Activated T-cell treated with anti-CD3 and anti-CD28 coated beads, Interleukin-2, amount 50 U/mL, for 24 hours (primary cell): ENCODE results near the gene FAM163B.

Experiments used
- DNase-seq: peaks from one replicate; pipeline ENCODE4 v3.0.0-alpha.2; 2020
- H3K27ac Mint-ChIP-seq: 2 replicates; pipeline ENCODE4 v1.8.0; 2020; ENCODE audit warnings: mild to moderate bottlenecking, mixed read lengths
- H3K27me3 Mint-ChIP-seq: 2 replicates; pipeline ENCODE4 v1.8.0; 2020; ENCODE audit warnings: mixed read lengths
- H3K36me3 Mint-ChIP-seq: 2 replicates; pipeline ENCODE4 v1.8.0; 2020; ENCODE audit warnings: low read depth, mixed read lengths
- H3K4me1 Mint-ChIP-seq: 2 replicates; pipeline ENCODE4 v1.8.0; 2020; ENCODE audit warnings: low read depth, mixed read lengths
- H3K4me3 Mint-ChIP-seq: 2 replicates; pipeline ENCODE4 v1.8.0; 2020; ENCODE audit warnings: mild to moderate bottlenecking, moderate library complexity, mixed read lengths
- H3K9me3 Mint-ChIP-seq: 2 replicates; pipeline ENCODE4 v1.8.0; 2020; ENCODE audit warnings: mixed read lengths

Gene FAM163B

DNA sequence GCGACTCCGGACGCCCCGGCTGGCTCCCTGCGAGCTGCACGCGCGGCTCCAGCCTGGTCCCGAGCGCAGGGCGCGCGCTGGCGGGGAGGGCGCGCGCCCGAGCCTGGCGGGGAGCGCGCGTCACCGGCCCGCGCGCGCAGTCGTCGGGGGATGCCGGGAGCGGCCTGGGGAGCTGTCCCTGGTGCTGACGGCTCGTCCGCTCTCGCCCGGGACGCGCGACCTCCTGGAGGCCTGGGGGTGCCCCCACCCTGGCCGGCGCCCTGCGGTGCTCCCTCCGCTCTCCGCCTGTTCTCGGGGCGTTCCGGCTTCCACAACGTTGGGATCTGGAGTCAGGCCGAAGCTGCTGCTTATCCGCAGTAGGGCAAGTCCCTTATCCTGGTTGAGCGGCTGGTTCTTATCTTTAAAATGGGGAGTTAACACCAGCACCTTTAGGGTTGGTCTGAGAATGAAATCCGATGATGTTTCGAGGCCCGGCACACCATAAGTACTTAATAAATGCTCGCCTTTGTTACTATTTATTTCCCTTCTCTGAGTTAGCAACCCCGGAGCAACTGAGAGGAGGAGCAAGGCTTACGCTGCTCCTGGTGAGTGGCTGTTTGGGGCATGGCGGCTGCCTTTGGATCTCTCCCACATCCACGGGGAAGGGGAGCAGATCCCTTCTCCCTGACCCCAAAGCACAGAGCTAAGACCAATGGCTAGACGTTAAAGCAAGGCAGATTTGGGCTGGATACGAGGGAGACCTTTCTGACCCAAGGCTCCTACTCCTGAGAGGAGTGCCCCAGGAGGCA is at the start of gene FAM163B:
Gene FAM163B, minus strand, starts transcription at position 79 of the 788 bp plus-strand sequence. CDS start 29,166 bp downstream, outside the sequence.
- peaks cover 65% of the 10 kb centered on the region for H3K27me3 Mint-ChIP-seq
- no peak within 1 kb of the TSS for H3K27ac Mint-ChIP-seq
- H3K9me3 Mint-ChIP-seq: no peaks in the 10 kb centered on the region
- peaks cover 3% of the 10 kb centered on the region for H3K4me1 Mint-ChIP-seq
- no peaks in the 10 kb centered on the region for H3K36me3 Mint-ChIP-seq
- DNase-seq: peak; percentile 62
- no peak within 1 kb of the TSS for H3K4me3 Mint-ChIP-seq

DNA sequence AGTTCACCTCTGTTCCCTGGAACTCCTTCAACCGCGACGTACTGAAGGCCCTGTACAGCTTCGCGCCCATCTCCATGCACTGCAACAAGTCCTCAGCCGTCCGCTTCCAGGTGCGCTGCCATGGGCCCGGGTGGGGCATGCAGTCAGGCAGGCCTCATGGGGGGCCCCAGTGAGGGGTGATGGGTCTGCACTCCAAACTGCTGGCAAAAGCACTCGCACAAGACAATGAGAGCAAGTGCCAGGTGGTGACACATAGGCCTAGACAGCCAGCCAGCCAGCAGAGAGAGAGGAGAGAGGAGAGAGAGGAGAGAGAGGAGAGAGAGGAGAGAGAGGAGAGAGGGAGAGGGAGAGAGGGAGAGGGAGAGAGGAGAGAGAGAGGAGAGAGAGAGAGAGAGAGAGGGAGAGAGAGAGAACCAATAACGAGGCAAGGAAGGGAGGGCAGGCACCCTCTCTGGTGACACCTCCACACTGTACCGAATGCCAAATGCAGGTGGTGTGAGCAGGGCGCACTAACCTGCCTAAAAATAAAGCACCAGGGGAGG is 48.0 kb upstream of the FAM163B start:
- no peaks in the 10 kb centered on the region for H3K36me3 Mint-ChIP-seq
- no peak overlapping the region for H3K4me3 Mint-ChIP-seq
- no peaks in the 10 kb centered on the region for H3K9me3 Mint-ChIP-seq
- no peak overlapping the region for H3K27ac Mint-ChIP-seq
- no peak for DNase-seq
- peaks cover 38% of the 10 kb centered on the region for H3K4me1 Mint-ChIP-seq
- peaks cover 68% of the 10 kb centered on the region for H3K27me3 Mint-ChIP-seq

DNA sequence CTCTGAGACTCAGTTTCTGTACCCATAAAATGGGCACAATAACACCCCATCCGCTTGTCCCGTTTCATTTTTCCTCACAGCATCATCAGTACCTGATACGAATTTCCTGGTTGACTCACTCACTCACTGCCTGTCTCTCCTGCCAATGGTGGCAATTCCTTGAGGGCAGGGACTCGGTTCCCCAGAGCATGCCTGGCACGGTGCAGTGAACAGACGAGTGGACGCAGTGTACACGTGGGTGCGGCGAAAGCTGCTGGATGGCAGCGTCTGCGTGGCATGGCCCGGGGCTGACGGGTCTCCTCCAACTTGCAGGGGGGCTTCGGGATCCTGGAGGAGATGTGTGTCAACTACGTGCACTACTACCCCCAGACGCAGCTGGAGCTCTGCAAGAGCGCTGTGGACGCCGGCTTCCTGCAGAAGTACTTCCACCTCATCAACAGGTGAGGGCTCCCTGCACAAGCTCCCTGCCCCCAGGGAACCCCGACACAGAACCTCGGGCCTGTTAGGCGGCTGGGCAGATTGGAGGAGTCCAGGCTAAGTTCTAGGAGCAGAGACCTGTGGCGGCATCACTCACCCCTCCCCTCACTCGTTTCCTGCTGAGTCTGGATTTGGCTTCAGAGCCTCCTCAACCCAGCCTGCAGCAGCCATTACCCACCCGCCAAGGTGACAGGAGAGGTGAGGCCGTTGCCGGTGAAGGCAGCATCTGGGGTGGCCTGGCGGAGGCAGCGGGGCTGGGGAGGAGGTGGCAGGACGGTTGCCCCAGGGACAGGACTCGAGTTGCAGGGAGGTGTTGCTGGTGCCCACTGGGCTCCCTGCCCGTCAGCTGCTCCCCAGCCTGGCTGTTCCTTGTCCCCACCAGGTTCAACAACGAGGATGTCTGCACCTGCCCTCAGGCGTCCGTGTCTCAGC is 47.3 kb upstream of the FAM163B start:
- peak; percentile 48 for DNase-seq
- Mint-ChIP-seq H3K27ac (no peak overlapping the region), H3K4me1 (peaks cover 38% of the 10 kb centered on the region), H3K4me3 (no peak overlapping the region), H3K9me3 (no peaks in the 10 kb centered on the region), H3K36me3 (no peaks in the 10 kb centered on the region), H3K27me3 (peaks cover 71% of the 10 kb centered on the region)

DNA sequence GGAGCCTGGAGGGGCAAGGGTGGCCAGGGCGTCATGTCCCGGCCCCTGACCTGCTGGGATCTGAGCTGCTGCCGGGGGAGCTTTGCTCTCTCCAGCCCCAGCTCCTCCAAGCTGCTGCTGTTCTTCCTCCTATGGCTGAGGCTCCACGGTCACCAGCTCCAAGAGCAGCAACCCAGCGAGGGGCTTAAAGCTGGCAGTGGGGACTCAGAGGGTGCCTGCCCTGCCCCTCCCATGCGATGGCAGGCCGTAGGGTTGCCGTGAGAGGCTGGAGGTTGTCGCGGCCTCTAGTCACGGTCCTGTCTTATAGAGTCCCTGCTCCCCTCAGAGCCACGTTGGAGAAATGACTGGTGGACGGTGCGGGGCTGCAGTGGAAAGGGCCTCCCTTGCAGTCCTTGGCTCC is 46.5 kb upstream of the FAM163B start:
- H3K27ac Mint-ChIP-seq: no peak overlapping the region
- H3K36me3 Mint-ChIP-seq: no peaks in the 10 kb centered on the region
- H3K4me1 Mint-ChIP-seq: peaks cover 38% of the 10 kb centered on the region
- peaks cover 71% of the 10 kb centered on the region for H3K27me3 Mint-ChIP-seq
- H3K9me3 Mint-ChIP-seq: no peaks in the 10 kb centered on the region
- DNase-seq: no peak
- H3K4me3 Mint-ChIP-seq: no peak overlapping the region

DNA sequence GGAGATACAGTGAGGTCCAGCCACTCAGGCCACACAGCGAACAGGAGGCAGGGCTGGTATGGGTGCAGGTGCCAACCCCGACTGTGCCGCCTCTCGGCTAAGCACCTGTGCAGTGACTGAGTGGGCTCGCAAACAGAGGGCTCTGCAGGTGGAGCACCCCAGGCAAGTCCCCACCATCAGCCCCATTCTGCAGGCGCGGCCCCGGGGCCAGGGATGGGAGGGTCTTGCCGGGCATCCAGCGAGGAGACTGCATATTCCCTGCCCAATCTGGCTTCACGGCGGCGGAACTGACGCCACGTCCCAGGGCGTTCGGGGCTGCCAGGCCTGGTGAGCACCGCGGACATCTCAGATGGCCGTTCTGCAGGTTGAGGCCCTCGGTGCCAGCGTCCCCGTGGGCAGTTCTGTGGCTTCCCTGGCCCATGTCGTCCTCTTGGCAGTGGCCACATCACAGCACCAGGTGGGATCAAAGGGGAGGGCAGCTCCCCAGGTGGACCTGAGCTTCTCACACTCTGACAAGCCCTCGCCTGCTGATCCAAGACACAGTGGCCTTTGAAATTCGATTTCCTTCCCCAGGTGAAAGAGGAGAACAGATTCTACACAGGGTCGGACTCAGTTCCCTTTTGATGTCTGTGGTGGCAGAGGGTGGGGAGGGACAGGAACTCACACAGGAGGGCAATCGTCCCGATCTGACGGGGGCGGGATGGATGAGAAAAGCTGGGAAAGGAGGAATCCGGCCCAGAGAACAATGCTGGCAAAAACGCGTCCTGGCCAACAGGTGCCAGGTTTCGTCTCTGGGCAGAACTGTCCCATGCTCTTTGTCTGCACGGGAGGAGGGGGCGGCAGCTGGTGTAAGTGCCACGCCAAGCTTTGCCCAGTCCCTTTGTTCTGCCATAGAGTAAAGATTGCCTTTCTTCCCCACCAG is 45.8 kb upstream of the FAM163B start:
- no peaks in the 10 kb centered on the region for H3K36me3 Mint-ChIP-seq
- no peak overlapping the region for H3K4me3 Mint-ChIP-seq
- H3K27me3 Mint-ChIP-seq: peaks cover 69% of the 10 kb centered on the region
- peaks cover 37% of the 10 kb centered on the region for H3K4me1 Mint-ChIP-seq
- H3K27ac Mint-ChIP-seq: no peak overlapping the region
- DNase-seq: no peak
- no peaks in the 10 kb centered on the region for H3K9me3 Mint-ChIP-seq

GRCh38 chr9:133653638-133654037 is 44.4 kb upstream of the FAM163B start:
- Mint-ChIP-seq H3K36me3 (no peaks in the 10 kb centered on the region), H3K27me3 (peaks cover 62% of the 10 kb centered on the region), H3K27ac (no peak overlapping the region), H3K4me1 (peaks cover 24% of the 10 kb centered on the region), H3K4me3 (no peak overlapping the region), H3K9me3 (no peaks in the 10 kb centered on the region)
- no peak for DNase-seq

DNA sequence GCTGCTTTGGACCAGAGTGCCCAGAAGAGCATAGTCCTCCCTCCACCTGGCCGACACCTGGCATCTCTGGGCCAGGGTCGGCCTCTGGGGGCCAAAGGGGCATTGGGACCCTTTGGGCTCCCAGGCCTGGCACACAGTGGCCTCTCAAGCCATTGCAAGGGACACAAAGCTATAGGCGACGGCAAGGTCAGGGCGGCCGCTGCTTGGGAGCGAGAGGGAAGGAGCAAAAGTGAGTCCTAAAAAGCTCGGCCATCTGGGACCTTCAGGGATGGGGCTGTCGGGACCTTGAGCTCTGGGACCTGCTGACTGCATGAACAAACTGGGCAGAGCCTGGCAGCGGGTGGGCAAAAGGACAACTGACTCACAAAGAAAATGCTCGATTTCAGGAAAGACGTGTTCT is 40.8 kb upstream of the FAM163B start:
- no peaks in the 10 kb centered on the region for H3K36me3 Mint-ChIP-seq
- no peaks in the 10 kb centered on the region for H3K9me3 Mint-ChIP-seq
- no peak overlapping the region for H3K27ac Mint-ChIP-seq
- H3K27me3 Mint-ChIP-seq: peaks cover 30% of the 10 kb centered on the region
- H3K4me1 Mint-ChIP-seq: no peaks in the 10 kb centered on the region
- no peak for DNase-seq
- no peak overlapping the region for H3K4me3 Mint-ChIP-seq

GRCh38 chr9:133649194-133649593 is 40.0 kb upstream of the FAM163B start:
- DNase-seq: no peak
- Mint-ChIP-seq H3K27ac (no peak overlapping the region), H3K4me3 (no peak overlapping the region), H3K36me3 (no peaks in the 10 kb centered on the region), H3K27me3 (peaks cover 23% of the 10 kb centered on the region), H3K9me3 (no peaks in the 10 kb centered on the region), H3K4me1 (no peaks in the 10 kb centered on the region)

DNA sequence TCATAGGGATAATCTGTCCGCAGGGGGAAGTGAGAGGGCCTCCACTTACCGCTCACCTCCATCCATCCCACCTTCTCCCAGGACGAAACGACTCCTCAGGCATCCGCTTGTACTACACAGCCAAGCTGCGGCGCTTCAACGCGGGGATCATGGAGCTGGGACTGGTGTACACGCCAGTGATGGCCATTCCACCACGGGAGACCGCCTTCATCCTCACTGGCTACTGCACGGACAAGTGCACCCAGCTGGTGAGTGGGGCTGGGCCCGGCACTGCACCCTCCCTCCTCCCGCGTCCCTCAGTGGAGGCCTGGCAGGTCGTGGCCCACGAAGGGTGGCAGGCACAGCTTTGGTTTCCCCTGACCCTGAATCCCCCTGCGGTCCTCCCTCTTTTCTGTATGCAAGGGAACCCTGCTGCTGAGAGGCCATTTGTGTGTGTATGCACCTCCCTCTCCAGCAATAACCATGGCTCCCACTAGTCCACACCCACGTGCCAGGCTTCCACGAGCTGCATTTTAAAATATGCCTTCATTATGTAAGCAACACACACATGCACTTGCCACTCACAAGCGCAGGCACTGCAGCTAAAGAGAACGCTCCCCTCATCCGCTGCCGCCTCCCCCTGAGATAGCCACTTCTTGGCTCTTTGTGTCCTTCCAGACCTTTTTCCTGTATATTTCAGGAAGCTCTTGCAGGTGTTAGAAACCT is 38.7 kb upstream of the FAM163B start:
- no peaks in the 10 kb centered on the region for H3K36me3 Mint-ChIP-seq
- H3K27me3 Mint-ChIP-seq: peaks cover 13% of the 10 kb centered on the region
- H3K9me3 Mint-ChIP-seq: no peaks in the 10 kb centered on the region
- H3K4me1 Mint-ChIP-seq: no peaks in the 10 kb centered on the region
- DNase-seq: no peak
- no peak overlapping the region for H3K27ac Mint-ChIP-seq
- no peak overlapping the region for H3K4me3 Mint-ChIP-seq

DNA sequence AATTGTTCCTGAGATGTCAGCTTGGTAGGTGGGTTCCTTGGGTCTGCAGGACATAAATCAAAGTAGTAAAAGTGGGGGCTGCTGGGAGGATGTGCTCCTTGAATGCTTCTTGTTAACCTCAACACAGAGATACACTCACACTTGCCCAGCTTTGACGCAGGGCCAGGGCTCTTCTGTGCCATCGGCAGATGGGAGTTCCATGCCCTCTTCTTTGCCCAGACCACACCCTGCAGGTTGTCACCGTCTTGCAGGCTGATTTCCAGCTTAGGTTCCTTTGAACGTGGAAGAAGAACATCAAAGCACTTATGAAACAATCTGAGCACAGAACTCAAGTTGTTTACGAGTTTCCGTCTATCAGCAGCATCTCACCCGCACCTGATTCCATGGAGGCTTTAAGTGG is 38.0 kb upstream of the FAM163B start:
- no peak overlapping the region for H3K27ac Mint-ChIP-seq
- H3K27me3 Mint-ChIP-seq: peaks cover 7% of the 10 kb centered on the region
- H3K36me3 Mint-ChIP-seq: no peaks in the 10 kb centered on the region
- H3K4me1 Mint-ChIP-seq: no peaks in the 10 kb centered on the region
- no peak for DNase-seq
- H3K4me3 Mint-ChIP-seq: no peak overlapping the region
- no peaks in the 10 kb centered on the region for H3K9me3 Mint-ChIP-seq

DNA sequence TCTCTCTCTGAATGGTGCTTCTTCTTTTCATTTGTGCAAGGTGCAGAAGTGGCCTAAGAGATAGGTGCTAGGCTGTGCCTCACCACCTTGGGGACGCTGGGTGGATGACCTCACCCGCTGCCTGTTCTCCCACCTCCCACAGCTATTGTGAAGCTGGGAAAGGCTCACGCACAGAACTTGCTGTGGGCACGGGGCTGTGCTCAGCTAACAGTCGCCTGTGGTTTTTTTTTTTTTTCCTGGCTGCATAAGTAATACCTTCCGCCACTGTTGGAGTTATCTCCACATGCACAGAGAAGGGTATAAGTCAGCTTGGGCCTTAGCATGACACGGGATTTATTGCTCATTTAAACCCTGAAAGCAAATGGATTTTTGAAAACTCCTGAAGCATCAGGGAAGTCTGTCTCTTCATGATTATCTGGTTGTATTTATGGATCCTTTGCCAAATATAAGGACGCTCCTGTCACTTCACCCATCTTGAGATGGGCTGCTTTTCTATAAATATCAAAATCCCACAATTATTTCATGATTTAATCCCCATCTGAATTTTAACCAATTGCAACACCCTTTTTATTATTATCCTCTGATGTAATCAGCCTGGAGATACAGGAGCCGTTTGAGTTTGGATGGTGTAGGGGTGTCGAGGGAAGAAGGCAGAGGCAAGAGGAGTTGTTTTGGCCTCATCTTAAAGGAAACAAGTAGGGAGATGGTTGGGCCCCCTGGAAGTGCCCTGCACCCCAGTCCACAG is 36.0 kb upstream of the FAM163B start:
- Mint-ChIP-seq H3K4me1 (no peaks in the 10 kb centered on the region), H3K36me3 (no peaks in the 10 kb centered on the region), H3K27ac (no peak overlapping the region), H3K9me3 (no peaks in the 10 kb centered on the region), H3K4me3 (no peak overlapping the region), H3K27me3 (peaks cover 5% of the 10 kb centered on the region)
- no peak for DNase-seq

DNA sequence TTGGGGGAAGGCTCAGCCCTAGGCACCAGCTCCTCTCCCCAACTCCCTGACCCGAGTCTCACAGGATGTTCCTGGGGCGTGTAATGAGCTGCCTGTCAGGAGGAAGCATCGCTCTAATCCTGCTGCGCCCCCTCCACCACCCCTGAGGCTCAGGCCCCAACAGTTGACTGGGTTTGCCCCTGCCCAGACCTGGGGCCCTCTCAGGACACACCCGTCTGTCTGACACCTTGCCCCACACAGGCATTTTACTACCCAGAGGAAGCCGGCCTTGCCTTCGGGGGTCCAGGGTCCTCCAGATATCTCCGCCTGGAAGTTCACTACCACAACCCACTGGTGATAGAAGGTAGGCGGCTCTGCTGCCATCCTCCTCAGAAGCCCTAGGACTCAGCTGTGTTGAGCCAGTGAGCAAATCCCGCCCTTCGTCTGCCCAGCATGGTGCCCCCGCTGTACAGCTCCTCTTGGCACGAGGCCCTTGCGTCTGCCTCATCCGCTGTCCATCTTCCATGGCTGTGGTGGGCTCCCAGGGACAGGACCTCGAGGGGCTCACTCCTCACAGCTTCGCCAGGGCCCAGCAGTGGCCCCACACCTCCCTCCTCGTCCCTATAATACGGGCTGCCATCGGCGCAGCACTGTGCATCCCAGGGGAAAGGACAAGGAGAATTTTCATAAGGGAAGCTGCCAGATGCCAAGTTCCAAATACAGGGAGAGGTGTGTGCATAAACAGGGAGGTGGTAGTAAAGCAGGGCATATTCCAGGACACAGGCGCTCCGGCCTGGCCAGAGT is 35.0 kb upstream of the FAM163B start:
- no peaks in the 10 kb centered on the region for H3K36me3 Mint-ChIP-seq
- no peaks in the 10 kb centered on the region for H3K27me3 Mint-ChIP-seq
- H3K9me3 Mint-ChIP-seq: no peaks in the 10 kb centered on the region
- DNase-seq: no peak
- H3K4me3 Mint-ChIP-seq: no peak overlapping the region
- H3K4me1 Mint-ChIP-seq: no peaks in the 10 kb centered on the region
- no peak overlapping the region for H3K27ac Mint-ChIP-seq
